H1 (cell line): ENCODE results near the gene GGA2. TPM values are rescaled to one million over a fixed set of nuclear protein-coding genes. Genes with fewer than 3 reads are reported as not detected.

Experiments used
- CBX5 ChIP-seq: fragments of 300-800, 300-1000 bp; sonication (generic); IDR thresholded peaks from 2 replicates; pipeline ENCODE4 v1.7.1; 2016; ENCODE audit warnings: antibody characterized with exemption, low read length, low read depth
- CHD1 ChIP-seq: IDR thresholded peaks from 2 replicates; pipeline ENCODE4 v1.6.1; 2012; ENCODE audit warnings: low read depth, low read length, improper control_type of control experiment
- NRF1 ChIP-seq: IDR thresholded peaks from 2 replicates; pipeline ENCODE4 v1.6.1; 2011; ENCODE audit warnings: mild to moderate bottlenecking, low read depth, low read length, improper control_type of control experiment
- RBBP5 ChIP-seq: IDR thresholded peaks from 2 replicates; pipeline ENCODE4 v1.7.1; 2012; ENCODE audit warnings: low read depth, mild to moderate bottlenecking, inconsistent platforms, low read length, moderate library complexity, borderline replicate concordance
- SIRT6 ChIP-seq: IDR thresholded peaks from one replicate; pipeline ENCODE4 v1.7.1; 2012; ENCODE audit warnings: low read length, inconsistent platforms
- polyA plus RNA-seq, 7 experiments: library from polyadenylated mRNA; depleted of rRNA in 3 of 7; stranded (reverse) in 5 of 7; unstranded in 2 of 7; fragments of >200 nt in 5 of 7; fragments of 200-250 nt in 2 of 7; gene quantifications; 1 replicate in 5 of 7; 2 replicates in 1 of 7; 4 replicates in 1 of 7; pipeline versions ENCODE4 v1.2.1 to v1.2.3, GENCODE V29; 2011 to 2013; ENCODE audit warnings: missing spikeins in 2 of 7, mixed read lengths in 2 of 7
- total RNA-seq: library from RNA; stranded (reverse); fragmentation: NEBNext Ultra II Directional; extraction: Animal tissue kit (Norgen Biotek cat#: 25700); gene quantifications from 2 replicates; pipeline ENCODE4 v1.2.1, GENCODE V29; 2021

Gene GGA2
- total and polyA plus RNA-seq, 2 of the 8 experiments (the other 6 are each of a cell fraction or from before 2014, with no cell fraction given) = 65.8 to 114 TPM

- TF ChIP-seq RBBP5 (no peak), CBX5 (no peak), SIRT6 (no peak), NRF1 (no peak), CHD1 (no peak)
Observed at GRCh38 chr16:23512168-23512695, 1.9 kb upstream of the GGA2 start (continued).
